CD4-positive, alpha-beta T cell (primary cell): ENCODE results near the gene WSB1. TPM values are rescaled to one million over a fixed set of nuclear protein-coding genes. Genes with fewer than 3 reads are reported as not detected.

ENCODE experiments used
- ATAC-seq: fragments of 200-7000 bp; cut with Tn5 transposase; one replicate; pipeline ENCODE4 v1.10.0; 2022; ENCODE audit warnings: mild to moderate bottlenecking; ENCODE audit not compliant: poor library complexity
- CTCF ChIA-PET: fragments of 350-600 bp; sonication (Branson Sonifier 250); formaldehyde crosslinking; loops from one replicate; lab custom pipeline; 2021; ENCODE audit warnings: antibody characterized with exemption, inconsistent platforms; lab: Charles Lee
- POLR2A ChIA-PET: fragments of 350-600 bp; sonication (Branson Sonifier 250); formaldehyde crosslinking; loops from one replicate; lab custom pipeline; 2021; ENCODE audit warnings: antibody characterized with exemption, inconsistent platforms; lab: Charles Lee
- DNase-seq, 14 experiments: peaks; one replicate each; pipeline ENCODE4 v3.0.0-alpha.2; 2013 to 2020; ENCODE audit warnings: mixed read lengths in 2 of 14
- H3K27ac ChIP-seq, 2 donors: one replicate each; pipeline versions ENCODE4 v1.5.1 to v1.7.0; 2013; ENCODE audit warnings: low read length in 2 of 2, low read depth in 1 of 2, mild to moderate bottlenecking in 1 of 2
- H3K27me3 ChIP-seq, 2 experiments: 1 replicate in 1 of 2; 2 replicates in 1 of 2; pipeline versions ENCODE4 v1.6.1 to v1.7.0; 2013; ENCODE audit warnings: low read length in 2 of 2, control low read depth in 1 of 2, mild to moderate bottlenecking in 1 of 2, moderate library complexity in 1 of 2; ENCODE audit not compliant: insufficient read depth in 2 of 2, control insufficient read depth in 1 of 2
- H3K36me3 ChIP-seq: one replicate; pipeline ENCODE4 v1.6.1; 2013; ENCODE audit warnings: low read length, control low read depth; ENCODE audit not compliant: insufficient read depth
- H3K4me1 ChIP-seq: one replicate; pipeline ENCODE4 v1.6.1; 2013; ENCODE audit warnings: low read length, control low read depth; ENCODE audit not compliant: insufficient read depth
- H3K4me3 ChIP-seq: one replicate; pipeline ENCODE4 v1.5.1; 2013; ENCODE audit warnings: mild to moderate bottlenecking, low read length, moderate library complexity
- H3K9me3 ChIP-seq, 2 experiments: 1 replicate in 1 of 2; 2 replicates in 1 of 2; pipeline versions ENCODE4 v1.6.1 to v1.7.0; 2013; ENCODE audit warnings: low read length in 2 of 2, mild to moderate bottlenecking in 2 of 2, control low read depth in 1 of 2, moderate library complexity in 1 of 2; ENCODE audit not compliant: control insufficient read depth in 1 of 2, insufficient read depth in 1 of 2
- H3K27ac Mint-ChIP-seq: one replicate; pipeline ENCODE4 v1.8.0; 2020; ENCODE audit warnings: mixed read lengths
- H3K27me3 Mint-ChIP-seq: one replicate; pipeline ENCODE4 v1.8.0; 2021; ENCODE audit warnings: mixed read lengths
- H3K36me3 Mint-ChIP-seq: one replicate; pipeline ENCODE4 v1.8.0; 2021; ENCODE audit warnings: low read depth, mixed read lengths
- H3K4me1 Mint-ChIP-seq: one replicate; pipeline ENCODE4 v1.8.0; 2021; ENCODE audit warnings: low read depth, mixed read lengths
- H3K4me3 Mint-ChIP-seq: one replicate; pipeline ENCODE4 v1.8.0; 2020; ENCODE audit warnings: mild to moderate bottlenecking, mixed read lengths
- H3K9me3 Mint-ChIP-seq: one replicate; pipeline ENCODE4 v1.8.0; 2020; ENCODE audit warnings: mixed read lengths
- intact Hi-C, 2 experiments: fragments of 100-400 bp; cut with DNase I in 1 of 2; cut with micrococcal nuclease in 1 of 2; formaldehyde crosslinking; loops; one replicate each; pipeline versions ENCODE4 v1.15.1 to v1.9.0; 2023 to 2025; cut with DNase I, micrococcal nuclease
- total RNA-seq, 174 experiments: library from RNA in 2 of 174; stranded (reverse) in 2 of 174; gene quantifications; one replicate each; pipeline ENCODE4 v1.2.3 and lab custom pipeline; 2021 to 2026
- TF ChIP-seq, protein P1 (sequence below): fragments of 200-600 bp; IDR thresholded peaks from one replicate; pipeline ENCODE4 v1.8.0; 2022; ENCODE audit warnings: antibody characterized with exemption, mild to moderate bottlenecking

WSB1 gene
- total RNA-seq, 2 experiments from 2014 or later: 99.4 to 104 TPM

- Histone ChIP-seq H3K27me3 (no peaks in the 10 kb centered on the region), H3K4me3 (peak overlapping the region; percentile 71), H3K9me3 (no peaks in the 10 kb centered on the region), H3K27ac (peak overlapping the region; percentile 97 to 99), H3K36me3 (no peaks in the 10 kb centered on the region), H3K4me1 (peaks cover 41% of the 10 kb centered on the region)
- DNase-seq (peak in 13 of 14 experiments; percentile 14 to 82 (median 33)), ATAC-seq (peak; percentile 61)
- TF ChIP-seq, protein P1, sequence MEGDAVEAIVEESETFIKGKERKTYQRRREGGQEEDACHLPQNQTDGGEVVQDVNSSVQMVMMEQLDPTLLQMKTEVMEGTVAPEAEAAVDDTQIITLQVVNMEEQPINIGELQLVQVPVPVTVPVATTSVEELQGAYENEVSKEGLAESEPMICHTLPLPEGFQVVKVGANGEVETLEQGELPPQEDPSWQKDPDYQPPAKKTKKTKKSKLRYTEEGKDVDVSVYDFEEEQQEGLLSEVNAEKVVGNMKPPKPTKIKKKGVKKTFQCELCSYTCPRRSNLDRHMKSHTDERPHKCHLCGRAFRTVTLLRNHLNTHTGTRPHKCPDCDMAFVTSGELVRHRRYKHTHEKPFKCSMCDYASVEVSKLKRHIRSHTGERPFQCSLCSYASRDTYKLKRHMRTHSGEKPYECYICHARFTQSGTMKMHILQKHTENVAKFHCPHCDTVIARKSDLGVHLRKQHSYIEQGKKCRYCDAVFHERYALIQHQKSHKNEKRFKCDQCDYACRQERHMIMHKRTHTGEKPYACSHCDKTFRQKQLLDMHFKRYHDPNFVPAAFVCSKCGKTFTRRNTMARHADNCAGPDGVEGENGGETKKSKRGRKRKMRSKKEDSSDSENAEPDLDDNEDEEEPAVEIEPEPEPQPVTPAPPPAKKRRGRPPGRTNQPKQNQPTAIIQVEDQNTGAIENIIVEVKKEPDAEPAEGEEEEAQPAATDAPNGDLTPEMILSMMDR: no peak
- ChIA-PET CTCF (interaction anchor here (0.8 to 6.4 kb wide), 4 partner anchors 38 to 161 kb away, joined by 3 to 33 read pairs (median 4); partner anchors contain the start of gene KSR1), POLR2A (interaction anchor here (0.6 to 3.6 kb wide), 28 partner anchors 9 to 1062 kb away, joined by 3 to 41 read pairs (median 5); partner anchors contain the start of genes KSR1 and POLDIP2)
- Mint-ChIP-seq H3K36me3 (peaks cover 27% of the 10 kb centered on the region), H3K27ac (peak overlapping the region; percentile 96), H3K9me3 (no peaks in the 10 kb centered on the region), H3K4me1 (peaks cover 53% of the 10 kb centered on the region), H3K27me3 (no peaks in the 10 kb centered on the region), H3K4me3 (peak overlapping the region; percentile 98)
- intact Hi-C loops: loop anchor here (1.0 to 10.0 kb wide), 5 partner anchors 37 to 750 kb away; partner anchors contain the start of gene NLK (in 1 of the 2)
Measured at GRCh38 chr17:27294689-27295630, 1.0 kb downstream of the WSB1 start.

GRCh38 chr17:27295945-27296344 lies 2.0 kb downstream of the WSB1 start:
- no peak overlapping the region for H3K27ac ChIP-seq
- Mint-ChIP-seq H3K4me1 (peaks cover 61% of the 10 kb centered on the region), H3K4me3 (peak overlapping the region; percentile 98), H3K27me3 (no peaks in the 10 kb centered on the region), H3K27ac (peak overlapping the region; percentile 96), H3K9me3 (no peaks in the 10 kb centered on the region), H3K36me3 (peaks cover 27% of the 10 kb centered on the region)
- H3K4me3 ChIP-seq: peak overlapping the region; percentile 71
- peaks cover 45% of the 10 kb centered on the region for H3K4me1 ChIP-seq
- no peak for ATAC-seq
- CTCF ChIA-PET: interaction anchor here (1.8 to 6.4 kb wide), 2 partner anchors 37 to 59 kb away, joined by 4 to 33 read pairs; no protein-coding TSS in a partner anchor
- no peaks in the 10 kb centered on the region for H3K9me3 ChIP-seq
- intact Hi-C loops: loop anchor here in 1 of 2 experiments (2.0 to 10.0 kb wide), 2 partner anchors 57 to 749 kb away; partner anchors contain the start of gene NLK
- POLR2A ChIA-PET: interaction anchor here (0.8 to 3.6 kb wide), 3 partner anchors 8 to 161 kb away, joined by 3 to 23 read pairs (median 23); partner anchors contain the start of gene KSR1
- peak in 1 of 14 experiments; percentile 38 for DNase-seq
- H3K36me3 ChIP-seq: no peaks in the 10 kb centered on the region
- no peaks in the 10 kb centered on the region for H3K27me3 ChIP-seq
- TF ChIP-seq, protein P1: no peak

DNA sequence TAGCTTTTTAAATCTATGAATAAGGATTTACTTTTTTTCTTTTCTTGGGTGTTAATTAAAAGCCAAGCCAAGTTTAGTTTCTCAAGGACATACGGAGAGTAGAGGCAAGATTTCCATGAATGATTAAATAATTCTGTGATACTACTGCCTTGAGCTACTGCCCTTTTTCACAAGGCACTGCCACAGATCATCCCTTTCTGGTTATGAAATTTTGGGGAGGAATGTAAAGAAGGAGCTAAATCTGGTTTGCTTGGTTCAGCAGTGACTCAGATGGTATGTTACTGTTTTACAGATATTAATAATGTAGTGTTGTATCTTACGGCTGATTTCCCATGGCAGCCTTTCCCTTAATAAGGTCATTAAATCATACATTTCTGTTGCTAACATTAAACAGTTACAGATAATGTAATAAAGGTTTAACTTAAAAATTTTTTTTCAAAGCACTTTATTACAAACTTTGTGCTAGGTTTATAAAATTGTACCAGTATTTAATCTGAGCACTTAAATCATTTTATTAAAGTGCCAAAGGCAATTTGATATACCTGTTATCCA lies 2.6 kb downstream of the WSB1 start:
- POLR2A ChIA-PET: interaction anchor here (0.8 to 3.6 kb wide), 2 partner anchors 60 to 160 kb away, joined by 3 to 23 read pairs; partner anchors contain the start of gene KSR1
- Mint-ChIP-seq H3K4me3 (peak overlapping the region; percentile 98), H3K27ac (peak overlapping the region; percentile 96), H3K4me1 (peaks cover 67% of the 10 kb centered on the region), H3K9me3 (no peaks in the 10 kb centered on the region), H3K27me3 (no peaks in the 10 kb centered on the region), H3K36me3 (peaks cover 32% of the 10 kb centered on the region)
- no peak overlapping the region for H3K27ac ChIP-seq
- H3K4me3 ChIP-seq: peak overlapping the region; percentile 71
- intact Hi-C loops: loop anchor here in 1 of 2 experiments (10.0 kb wide), 1 partner anchor 748 kb away; the partner anchor contains the start of gene NLK
- no peaks in the 10 kb centered on the region for H3K9me3 ChIP-seq
- H3K36me3 ChIP-seq: peaks cover 1% of the 10 kb centered on the region
- no peak for DNase-seq
- CTCF ChIA-PET: interaction anchor here (6.4 kb wide), 1 partner anchor 36 kb away, joined by 33 read pairs; no protein-coding TSS in a partner anchor
- ATAC-seq: no peak
- TF ChIP-seq, protein P1: no peak
- no peaks in the 10 kb centered on the region for H3K27me3 ChIP-seq
- H3K4me1 ChIP-seq: peaks cover 46% of the 10 kb centered on the region
